Tibial nerve (tissue), 4 donors: ENCODE measurements around the gene CAV1. TPM values are rescaled to one million over a fixed set of nuclear protein-coding genes. Genes with fewer than 3 reads are reported as not detected.

ENCODE experiments used
- DNase-seq, 2 donors: peaks; one replicate each; pipeline ENCODE4 v3.0.0-alpha.2; 2019; ENCODE audit warnings: low spot score in 2 of 2
- H3K27ac ChIP-seq, 4 donors: fragments of 200-600 bp; sonication (generic) in 3 of 4; one replicate each; pipeline ENCODE4 v1.5.1; 2017 to 2019; ENCODE audit warnings: mild to moderate bottlenecking in 1 of 4
- H3K27me3 ChIP-seq, 2 donors: fragments of 200-600 bp; sonication (generic) in 1 of 2; one replicate each; pipeline versions ENCODE4 v1.5.1 to v1.6.0; 2017 to 2019
- H3K36me3 ChIP-seq, 3 donors: fragments of 200-600 bp; sonication (generic); one replicate each; pipeline ENCODE4 v1.5.1; 2018 to 2019
- H3K4me1 ChIP-seq, 4 donors: fragments of 200-600 bp; sonication (generic) in 3 of 4; one replicate each; pipeline ENCODE4 v1.5.1; 2017 to 2019
- H3K4me3 ChIP-seq, 4 donors: fragments of 200-600 bp; sonication (generic) in 3 of 4; one replicate each; pipeline ENCODE4 v1.5.1; 2017 to 2019; ENCODE audit warnings: mild to moderate bottlenecking in 1 of 4, moderate library complexity in 1 of 4
- H3K9me3 ChIP-seq, 4 donors: fragments of 200-600 bp; sonication (generic) in 3 of 4; one replicate each; pipeline ENCODE4 v1.5.1; 2017 to 2019
- CTCF ChIP-seq, 5 experiments: fragments of 200-600 bp in 3 of 5; fragments of 450-650 bp in 2 of 5; sonication (generic) in 3 of 5; IDR thresholded peaks; one replicate each; pipeline ENCODE4 v1.5.1; 2016 to 2019; ENCODE audit warnings: antibody characterized with exemption in 5 of 5, mild to moderate bottlenecking in 3 of 5, moderate library complexity in 2 of 5
- EP300 ChIP-seq, 2 donors: sonication (generic); formaldehyde crosslinking; IDR thresholded peaks; one replicate each; pipeline ENCODE4 v1.6.1; 2017; ENCODE audit warnings: antibody characterized with exemption in 2 of 2, mild to moderate bottlenecking in 1 of 2
- POLR2A ChIP-seq, 2 donors: fragments of 450-650 bp; IDR thresholded peaks; one replicate each; pipeline ENCODE4 v1.6.1; 2017; ENCODE audit warnings: antibody characterized with exemption in 2 of 2, mild to moderate bottlenecking in 2 of 2, moderate library complexity in 2 of 2
- WGBS, 2 donors: methylation state at CpG; one replicate each; pipeline ENCODE4 v1.1.5; 2018; 5-methylcytosine and 5-hydroxymethylcytosine counted together
- total RNA-seq, 4 donors: library from RNA; depleted of rRNA; stranded (reverse); fragments of >200 nt; gene quantifications; one replicate each; pipeline ENCODE4 v1.1.0, GENCODE V29; 2016

CAV1 gene
- total RNA-seq, 4 donors from 2014 or later, result 196 to 375 (median 312) TPM

- Histone ChIP-seq H3K4me3 (no peak overlapping the region), H3K9me3 (no peaks in the 10 kb centered on the region), H3K4me1 (peaks cover 1 to 36% (median 5%) of the 10 kb centered on the region in 4 donors), H3K27me3 (no peaks in the 10 kb centered on the region), H3K36me3 (no peaks in the 10 kb centered on the region), H3K27ac (no peak overlapping the region)
- WGBS, 2 donors, result 59 to 68% methylated on average over 5 of the region's 5 CpGs
- DNase-seq, result no peak
- no peak for TF ChIP-seq EP300 (IDR thresholded peaks at IDR 0.05)
- TF ChIP-seq POLR2A (IDR thresholded peaks at IDR 0.05), result no peak
- no peak for TF ChIP-seq CTCF (IDR thresholded peaks at IDR 0.05)
Measured at GRCh38 chr7:116487907-116488521, 36.8 kb upstream of the CAV1 start.

- H3K9me3 ChIP-seq, result no peaks in the 10 kb centered on the region
- TF ChIP-seq POLR2A (IDR thresholded peaks at IDR 0.05) (no peak), EP300 (IDR thresholded peaks at IDR 0.05) (no peak), CTCF (IDR thresholded peaks at IDR 0.05) (no peak)
- no peak overlapping the region for H3K4me3 ChIP-seq
- H3K27ac ChIP-seq, result peak overlapping the region in 2 of 4 donors; percentile 34 to 78
- WGBS, 2 donors, result 45 to 55% methylated on average over 2 of the region's 2 CpGs
- no peaks in the 10 kb centered on the region for H3K27me3 ChIP-seq
- peaks cover 2 to 48% (median 9%) of the 10 kb centered on the region in 4 donors for H3K4me1 ChIP-seq
- DNase-seq, result no peak
- no peaks in the 10 kb centered on the region for H3K36me3 ChIP-seq
Measured at GRCh38 chr7:116490351-116490750, 34.5 kb upstream of the CAV1 start.

GRCh38 chr7:116491887-116492653 is 32.8 kb upstream of the CAV1 start:
- no peaks in the 10 kb centered on the region for H3K36me3 ChIP-seq
- peaks cover 2 to 43% (median 9%) of the 10 kb centered on the region in 4 donors for H3K4me1 ChIP-seq
- TF ChIP-seq POLR2A (IDR thresholded peaks at IDR 0.05), result no peak
- TF ChIP-seq EP300 (IDR thresholded peaks at IDR 0.05), result no peak
- TF ChIP-seq CTCF (IDR thresholded peaks at IDR 0.05), result no peak
- 58 to 65% methylated on average over 3 of the region's 3 CpGs for WGBS, 2 donors
- no peaks in the 10 kb centered on the region for H3K27me3 ChIP-seq
- H3K27ac ChIP-seq, result peak overlapping the region in 3 of 4 donors; percentile 16 to 78 (median 55)
- no peaks in the 10 kb centered on the region for H3K9me3 ChIP-seq
- no peak for DNase-seq
- H3K4me3 ChIP-seq, result no peak overlapping the region

- no peak for TF ChIP-seq EP300 (IDR thresholded peaks at IDR 0.05)
- TF ChIP-seq POLR2A (IDR thresholded peaks at IDR 0.05), result no peak
- no peak for TF ChIP-seq CTCF (IDR thresholded peaks at IDR 0.05)
- Histone ChIP-seq H3K36me3 (no peaks in the 10 kb centered on the region), H3K27ac (peak overlapping the region in 3 of 4 donors; percentile 16 to 78 (median 55)), H3K27me3 (no peaks in the 10 kb centered on the region), H3K4me1 (peaks cover 2 to 43% (median 9%) of the 10 kb centered on the region in 4 donors), H3K9me3 (no peaks in the 10 kb centered on the region), H3K4me3 (no peak overlapping the region)
- no peak for DNase-seq
- WGBS, 2 donors, result 60 to 64% methylated on average over 3 of the region's 3 CpGs
Measured at GRCh38 chr7:116492654-116493109, 32.2 kb upstream of the CAV1 start.

GRCh38 chr7:116493449-116493848 is 31.4 kb upstream of the CAV1 start:
- WGBS, 2 donors, result 37 to 45% methylated on average over 1 of the region's 1 CpG
- Histone ChIP-seq H3K27me3 (no peaks in the 10 kb centered on the region), H3K4me1 (peaks cover 2 to 43% (median 9%) of the 10 kb centered on the region in 4 donors), H3K4me3 (no peak overlapping the region), H3K36me3 (no peaks in the 10 kb centered on the region), H3K9me3 (no peaks in the 10 kb centered on the region), H3K27ac (peak overlapping the region in 3 of 4 donors; percentile 27 to 78 (median 55))
- TF ChIP-seq EP300 (IDR thresholded peaks at IDR 0.05), result no peak
- no peak for TF ChIP-seq POLR2A (IDR thresholded peaks at IDR 0.05)
- TF ChIP-seq CTCF (IDR thresholded peaks at IDR 0.05), result no peak
- DNase-seq, result no peak
